IMR-90 (cell line): ENCODE data around the gene UTP11. TPM values are rescaled to one million over a fixed set of nuclear protein-coding genes. Genes with fewer than 3 reads are reported as not detected.

Experiments used
- ATAC-seq: fragments of 200-7000 bp; cut with Tn5 transposase; 2 replicates; pipeline ENCODE4 v1.9.1; 2020; ENCODE audit warnings: low read depth, mild to moderate bottlenecking, moderate library complexity
- BruUV-seq: library from RNA; stranded (reverse); fragments of 400-500 nt; replicated peaks from 2 replicates; lab custom pipeline; 2021; lab: Mats Ljungman, UMichigan
- CTCF ChIA-PET: fragments of 300-600 bp; formaldehyde crosslinking; extraction: SDS; loops from one replicate; lab custom pipeline; 2021; ENCODE audit warnings: antibody characterized with exemption; lab: Yijun Ruan, JAX
- POLR2A ChIA-PET: fragments of 300-600 bp; sonication (Branson Sonifier 250); formaldehyde crosslinking; loops from one replicate; lab custom pipeline; 2022; ENCODE audit warnings: antibody characterized with exemption; ENCODE audit not compliant: unreplicated experiment; lab: Charles Lee
- DNase-seq: peaks from one replicate; pipeline ENCODE4 v3.0.0; 2013
- H2AFZ ChIP-seq: replicated peaks from 2 replicates; pipeline ENCODE3; 2013; ENCODE audit warnings: low read length, mild to moderate bottlenecking; ENCODE audit not compliant: poor library complexity
- H2AK5ac ChIP-seq: 2 replicates; pipeline ENCODE4 v1.6.1; 2013; ENCODE audit warnings: low read depth, low read length, inconsistent platforms
- H2AK9ac ChIP-seq: replicated peaks from 2 replicates; pipeline ENCODE3; 2013; ENCODE audit warnings: mild to moderate bottlenecking, low read depth, low read length, moderate library complexity; ENCODE audit not compliant: poor library complexity
- H2BK120ac ChIP-seq: 2 replicates; pipeline ENCODE4 v1.6.1; 2013; ENCODE audit warnings: low read depth, low read length, inconsistent platforms
- H2BK15ac ChIP-seq: 3 replicates; pipeline ENCODE4 v1.6.1; 2013; ENCODE audit warnings: low read depth, low read length, inconsistent platforms
- H2BK20ac ChIP-seq: 2 replicates; pipeline ENCODE4 v1.6.1; 2013; ENCODE audit warnings: low read depth, mild to moderate bottlenecking, inconsistent platforms, low read length, moderate library complexity
- H2BK5ac ChIP-seq: 2 replicates; pipeline ENCODE4 v1.6.1; 2013; ENCODE audit warnings: mild to moderate bottlenecking, low read depth, low read length, inconsistent platforms; ENCODE audit not compliant: poor library complexity, severe bottlenecking
- H3K14ac ChIP-seq: replicated peaks from 2 replicates; pipeline ENCODE4 v1.6.1; 2013; ENCODE audit warnings: low read depth, low read length, inconsistent platforms
- H3K18ac ChIP-seq: 2 replicates; pipeline ENCODE4 v1.6.1; 2013; ENCODE audit warnings: low read depth, low read length, control low read depth
- H3K23ac ChIP-seq: 2 replicates; pipeline ENCODE4 v1.6.1; 2013; ENCODE audit warnings: low read depth, low read length, inconsistent platforms
- H3K27ac ChIP-seq: 2 replicates; pipeline ENCODE4 v1.5.1; 2013; ENCODE audit warnings: mild to moderate bottlenecking, control low read depth, low read length; ENCODE audit not compliant: insufficient read depth
- H3K27me3 ChIP-seq: 2 replicates; pipeline ENCODE4 v1.6.1; 2013; ENCODE audit warnings: low read length; ENCODE audit not compliant: control insufficient read depth, insufficient read depth
- H3K36me3 ChIP-seq: 2 replicates; pipeline ENCODE4 v1.6.1; 2013; ENCODE audit warnings: low read length, mixed read lengths; ENCODE audit not compliant: control insufficient read depth, insufficient read depth
- H3K4ac ChIP-seq: 2 replicates; pipeline ENCODE4 v1.6.1; 2013; ENCODE audit warnings: low read depth, low read length, inconsistent platforms
- H3K4me1 ChIP-seq: 2 replicates; pipeline ENCODE4 v1.6.1; 2013; ENCODE audit warnings: low read length, mixed read lengths; ENCODE audit not compliant: control insufficient read depth, insufficient read depth
- H3K4me2 ChIP-seq: 2 replicates; pipeline ENCODE4 v1.6.1; 2013; ENCODE audit warnings: low read depth, mild to moderate bottlenecking, control low read depth, low read length, moderate library complexity
- H3K4me3 ChIP-seq: 2 replicates; pipeline ENCODE4 v1.5.1; 2013; ENCODE audit warnings: low read depth, mild to moderate bottlenecking, control low read depth, low read length, moderate library complexity; ENCODE audit not compliant: insufficient read depth
- H3K56ac ChIP-seq: 2 replicates; pipeline ENCODE4 v1.6.1; 2013; ENCODE audit warnings: low read length, inconsistent platforms; ENCODE audit not compliant: insufficient read depth; ENCODE audit errors: extremely low read depth
- H3K79me1 ChIP-seq, 2 experiments: 2 replicates each; pipeline ENCODE4 v1.6.1; 2013; ENCODE audit warnings: low read length in 2 of 2, inconsistent platforms in 1 of 2, low read depth in 1 of 2
- H3K9ac ChIP-seq: 2 replicates; pipeline ENCODE4 v1.6.1; 2013; ENCODE audit warnings: low read depth, low read length, control low read depth
- H3K9me1 ChIP-seq: 2 replicates; pipeline ENCODE4 v1.6.1; 2013; ENCODE audit warnings: low read length, inconsistent platforms; ENCODE audit not compliant: insufficient read depth
- H3K9me3 ChIP-seq: 2 replicates; pipeline ENCODE4 v1.6.1; 2013; ENCODE audit warnings: low read length; ENCODE audit not compliant: control insufficient read depth, insufficient read depth
- H4K20me1 ChIP-seq: 2 replicates; pipeline ENCODE4 v1.6.1; 2013; ENCODE audit warnings: low read length, inconsistent platforms; ENCODE audit not compliant: insufficient read depth
- H4K5ac ChIP-seq: 2 replicates; pipeline ENCODE4 v1.6.1; 2013; ENCODE audit warnings: mild to moderate bottlenecking, low read depth, low read length, control low read depth
- H4K8ac ChIP-seq, 2 experiments: 2 replicates each; pipeline ENCODE4 v1.6.1; 2013; ENCODE audit warnings: low read depth in 2 of 2, low read length in 2 of 2, control low read depth in 1 of 2, inconsistent platforms in 1 of 2
- H4K91ac ChIP-seq: 2 replicates; pipeline ENCODE4 v1.6.1; 2013; ENCODE audit warnings: low read depth, low read length, inconsistent platforms; ENCODE audit not compliant: insufficient read depth
- BHLHE40 ChIP-seq: fragments of 150-350 bp; IDR thresholded peaks from 2 replicates; pipeline ENCODE4 v1.6.1; 2016; ENCODE audit warnings: mild to moderate bottlenecking, low read depth, low read length
- CHD1 ChIP-seq: IDR thresholded peaks from 2 replicates; pipeline ENCODE4 v1.6.1; 2012; ENCODE audit warnings: low read depth, low read length, improper control_type of control experiment
- CTCF ChIP-seq: conservative IDR thresholded peaks from 2 replicates; pipeline ENCODE4 v1.5.1; 2012; ENCODE audit warnings: mild to moderate bottlenecking, low read depth, low read length, improper control_type of control experiment
- ELK1 ChIP-seq: fragments of 150-350 bp; IDR thresholded peaks from 2 replicates; pipeline ENCODE4 v1.6.1; 2016; ENCODE audit warnings: low read depth, mild to moderate bottlenecking, low read length, moderate library complexity, borderline replicate concordance
- FOS ChIP-seq: fragments of 150-350 bp; IDR thresholded peaks from 2 replicates; pipeline ENCODE4 v1.6.1; 2016; ENCODE audit warnings: low read depth, low read length
- MAFK ChIP-seq: IDR thresholded peaks from 2 replicates; pipeline ENCODE4 v1.6.1; 2012; ENCODE audit warnings: low read depth, low read length, improper control_type of control experiment
- RAD21 ChIP-seq: IDR thresholded peaks from 2 replicates; pipeline ENCODE4 v1.6.1; 2012; ENCODE audit warnings: low read length, improper control_type of control experiment
- RCOR1 ChIP-seq: IDR thresholded peaks from 2 replicates; pipeline ENCODE4 v1.6.1; 2012; ENCODE audit warnings: mild to moderate bottlenecking, low read length, improper control_type of control experiment; ENCODE audit not compliant: insufficient replicate concordance
- USF2 ChIP-seq: fragments of 150-350 bp; IDR thresholded peaks from 2 replicates; pipeline ENCODE4 v1.6.1; 2017; ENCODE audit warnings: mild to moderate bottlenecking, antibody characterized with exemption, low read length, low read depth
- WGBS, 2 experiments: methylation state at CpG; one replicate each; pipeline versions ENCODE4 v1.1.5 to v1.1.7; 2013; ENCODE audit warnings: missing lambda C conversion rate in 2 of 2; ENCODE audit not compliant: insufficient read length in 1 of 2; ENCODE audit errors: extremely low coverage in 2 of 2; 5-methylcytosine and 5-hydroxymethylcytosine counted together
- dilution Hi-C: fragments of 300-500 bp; cut with HindIII; formaldehyde crosslinking; loops from one replicate; pipeline ENCODE4 v1.14.3; 2018; ENCODE audit warnings: low sequenced_read_pairs; ENCODE audit not compliant: unreplicated experiment
- in situ Hi-C: fragments of 300-500 bp; cut with MboI; formaldehyde crosslinking; loops from 3 replicates; pipeline ENCODE4 v1.14.3; 2019; ENCODE audit warnings: low sequenced_read_pairs, inconsistent platforms, mixed read lengths
- intact Hi-C: fragments of 100-400 bp; cut with micrococcal nuclease; formaldehyde crosslinking; loops from 2 replicates; pipeline ENCODE4 v1.10.0; 2022
- polyA plus RNA-seq, 3 experiments: library from polyadenylated mRNA; depleted of rRNA; stranded (reverse); fragments of >200 nt; gene quantifications; 2 replicates each; pipeline ENCODE4 v1.2.3, GENCODE V29; 2012; ENCODE audit warnings: low replicate concordance in 1 of 3
- total RNA-seq: library from RNA; depleted of rRNA; stranded (reverse); fragments of >200 nt; gene quantifications from 2 replicates; pipeline ENCODE4 v1.2.3, GENCODE V29; 2012

Gene UTP11
- total and polyA plus RNA-seq, 2 of the 4 experiments (the other 2 are of a cell fraction): 22.0 to 27.8 TPM

- TF ChIP-seq USF2: no peak
Measured at GRCh38 chr1:37994886-37995566, 17.5 kb upstream of the UTP11 start (continued).

GRCh38 chr1:37995751-37996345, 16.7 kb upstream of the UTP11 start:
- ATAC-seq (peak; percentile 69), DNase-seq (peak; percentile 89)
- intact Hi-C loops (no loop called here), in situ Hi-C loops (no loop called here), dilution Hi-C loops (no loop called here)
- no peaks in the 10 kb centered on the region for H3K27me3 ChIP-seq
- H2BK20ac ChIP-seq: peak overlapping the region; percentile 83
- H4K8ac ChIP-seq: peak overlapping the region; percentile 91 to 94
- peaks cover 18% of the 10 kb centered on the region for H3K9me1 ChIP-seq
- H3K4me3 ChIP-seq: peak overlapping the region; percentile 42
- H3K9ac ChIP-seq: peak overlapping the region; percentile 54
- peak overlapping the region; percentile 93 for H3K27ac ChIP-seq
- H3K14ac ChIP-seq: peak overlapping the region; percentile 95
- H3K36me3 ChIP-seq: peaks cover 31% of the 10 kb centered on the region
- POLR2A ChIA-PET: interaction anchor here (0.6 to 1.6 kb wide), 2 partner anchors 51 to 376 kb away, joined by 3 to 4 read pairs; partner anchors contain the start of gene POU3F1
- peak overlapping the region; percentile 98 for H2AK9ac ChIP-seq
- peak overlapping the region; percentile 48 for H3K4me2 ChIP-seq
- H2BK5ac ChIP-seq: peak overlapping the region; percentile 87
- 0 out of 2 replicates have a peak, but pooled peaks cover 3% of the 10 kb centered on the region for H4K20me1 ChIP-seq
- peak overlapping the region; percentile 96 for H2AFZ ChIP-seq
- peak overlapping the region; percentile 93 for H2BK120ac ChIP-seq
- BruUV-seq: no TSS peak
- H3K79me1 ChIP-seq: peaks cover 22 to 52% of the 10 kb centered on the region in 2 experiments; a peak in 3 of 4 replicates
- H4K91ac ChIP-seq: peak overlapping the region; percentile 97
- H3K9me3 ChIP-seq: no peaks in the 10 kb centered on the region
- H3K56ac ChIP-seq: peak overlapping the region; percentile 87
- peaks cover 29% of the 10 kb centered on the region for H3K4me1 ChIP-seq
- H2BK15ac ChIP-seq: peak overlapping the region; percentile 94; the same call in 2 of the 3 replicates
- H2AK5ac ChIP-seq: peak overlapping the region; percentile 95
- peak overlapping the region; percentile 68 for H3K18ac ChIP-seq
- H3K23ac ChIP-seq: peak overlapping the region; percentile 90
- H3K4ac ChIP-seq: peak overlapping the region; percentile 97
- CTCF ChIA-PET: no interaction called here
- 0% methylated on average over 7 of the region's 46 CpGs; no CpG with 5 or more reads in 1 of the 2 experiments for WGBS, 2 experiments
- peak overlapping the region; percentile 62; the same call in 1 of the 2 replicates for H4K5ac ChIP-seq
- TF ChIP-seq MAFK (no peak), BHLHE40 (peak; percentile 85), RCOR1 (no peak), CHD1 (no peak), RAD21 (no peak), FOS (peak; percentile 32; the same call in 1 of the 2 replicates), CTCF (no peak), ELK1 (no peak), USF2 (no peak)
